HCT116 (cell line): Measurements from ENCODE around the gene RAP1B.
"Not testable (repeated sequence)": the region's sequence is repeated elsewhere in the genome, so short reads cannot be mapped to it uniquely, and the experiment has no call there.

Experiments used
- JUND ChIP-seq: IDR thresholded peaks from 2 replicates; pipeline ENCODE4 v1.6.1; 2012
- MAX ChIP-seq: IDR thresholded peaks from 2 replicates; pipeline ENCODE4 v1.6.1; 2012
- POLR2AphosphoS5 ChIP-seq: IDR thresholded peaks from 2 replicates; pipeline ENCODE4 v1.6.1; 2011; ENCODE audit warnings: mild to moderate bottlenecking, low read depth, low read length, moderate library complexity
- ZNF274 ChIP-seq: fragments of 200-500 bp; sonication (Bioruptor generic); IDR thresholded peaks from 2 replicates; pipeline ENCODE4 v1.6.1; 2014; ENCODE audit warnings: mild to moderate bottlenecking, low read depth, low read length, inconsistent platforms

DNA sequence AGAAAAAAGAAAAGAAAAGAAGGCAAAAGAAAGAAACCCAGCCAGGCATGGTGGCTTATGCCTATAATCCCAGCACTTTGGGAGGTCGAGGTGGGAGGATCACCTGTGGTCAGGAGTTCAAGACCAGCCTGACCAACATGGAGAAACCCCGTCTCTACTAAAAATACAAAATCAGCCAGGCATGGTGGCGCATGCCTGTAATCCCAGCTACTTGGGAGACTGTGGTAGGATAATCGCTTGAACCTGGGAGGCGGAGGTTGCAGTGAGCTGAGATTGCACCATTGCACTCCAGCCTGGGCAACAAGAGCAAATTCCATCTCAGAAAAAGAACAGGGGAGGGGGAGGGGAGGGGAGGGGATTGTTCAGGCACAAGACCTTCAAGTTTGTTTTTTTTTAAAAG, 66.2 kb downstream of the RAP1B start:
- not testable (repeated sequence) for TF ChIP-seq ZNF274, MAX, JUND, POLR2AphosphoS5
